Naive thymus-derived CD8-positive, alpha-beta T cell (primary cell): Measurements from ENCODE around the gene THSD4. TPM values are rescaled to one million over a fixed set of nuclear protein-coding genes. Genes with fewer than 3 reads are reported as not detected.

ENCODE experiments used
- ATAC-seq, 2 donors: fragments of 150-1000 bp; cut with Tn5 transposase in 1 of 2; sonication (Bioruptor Pico), chemical (Tn5 transposase) in 1 of 2; 1 replicate in 1 of 2; 2 replicates in 1 of 2; pipeline ENCODE4 v1.10.0; 2021; ENCODE audit warnings: mild to moderate bottlenecking in 2 of 2, moderate library complexity in 2 of 2
- POLR2A ChIA-PET: fragments of 350-600 bp; sonication (Branson Sonifier 250); formaldehyde crosslinking; loops from one replicate; lab custom pipeline; 2021; ENCODE audit warnings: antibody characterized with exemption; lab: Charles Lee
- DNase-seq, 10 donors: peaks; one replicate each; pipeline versions ENCODE4 v3.0.0 to v3.0.0-alpha.2; 2020 to 2022
- H3K27ac Mint-ChIP-seq, 10 donors: one replicate each; pipeline ENCODE4 v1.8.0; 2020 to 2022; ENCODE audit warnings: mild to moderate bottlenecking in 10 of 10, mixed read lengths in 10 of 10, moderate library complexity in 4 of 10, inconsistent platforms in 1 of 10
- H3K27me3 Mint-ChIP-seq, 5 donors: one replicate each; pipeline ENCODE4 v1.8.0; 2021 to 2022; ENCODE audit warnings: mixed read lengths in 5 of 5
- H3K36me3 Mint-ChIP-seq, 3 donors: one replicate each; pipeline ENCODE4 v1.8.0; 2020 to 2022; ENCODE audit warnings: mixed read lengths in 3 of 3, mild to moderate bottlenecking in 2 of 3, inconsistent platforms in 1 of 3
- H3K4me1 Mint-ChIP-seq, 4 donors: one replicate each; pipeline ENCODE4 v1.8.0; 2021 to 2022; ENCODE audit warnings: mixed read lengths in 4 of 4
- H3K4me3 Mint-ChIP-seq, 10 donors: one replicate each; pipeline ENCODE4 v1.8.0; 2020 to 2022; ENCODE audit warnings: mild to moderate bottlenecking in 10 of 10, mixed read lengths in 10 of 10, moderate library complexity in 6 of 10, inconsistent platforms in 1 of 10
- H3K9me3 Mint-ChIP-seq, 9 donors: one replicate each; pipeline ENCODE4 v1.8.0; 2020 to 2022; ENCODE audit warnings: mixed read lengths in 9 of 9, mild to moderate bottlenecking in 3 of 9, inconsistent platforms in 1 of 9, moderate library complexity in 1 of 9
- polyA plus RNA-seq, 3 donors: library from polyadenylated mRNA; unstranded; fragments of 300-500 nt; fragmentation: Illumina TruSeq; gene quantifications; one replicate each; pipeline ENCODE4 v1.2.3, GENCODE V29; 2021
- total RNA-seq, 8 experiments: library from RNA in 2 of 8; stranded (reverse) in 2 of 8; gene quantifications; one replicate each; pipeline ENCODE4 v1.2.3 and lab custom pipeline; 2021 to 2026

THSD4 gene
- total and polyA plus RNA-seq, 5 experiments from 2014 or later, result not detected

- ATAC-seq, result no peak
- DNase-seq, result no peak
- POLR2A ChIA-PET, result no interaction called here
- Mint-ChIP-seq H3K4me3 (no peak overlapping the region), H3K36me3 (no peaks in the 10 kb centered on the region), H3K4me1 (no peaks in the 10 kb centered on the region), H3K9me3 (no peaks in the 10 kb centered on the region), H3K27me3 (peaks cover 17 to 40% (median 32%) of the 10 kb centered on the region in 5 donors), H3K27ac (no peak overlapping the region)
Measured at GRCh38 chr15:71705151-71705550, 589.9 kb downstream of the THSD4 start.

GRCh38 chr15:71706461-71707229 is 591.4 kb downstream of the THSD4 start:
- H3K36me3 Mint-ChIP-seq, result no peaks in the 10 kb centered on the region
- peak overlapping the region in 1 of 10 donors; percentile 10 for H3K27ac Mint-ChIP-seq
- POLR2A ChIA-PET, result no interaction called here
- no peak for ATAC-seq
- H3K27me3 Mint-ChIP-seq, result peaks cover 20 to 40% (median 33%) of the 10 kb centered on the region in 5 donors
- no peak for DNase-seq
- no peak overlapping the region for H3K4me3 Mint-ChIP-seq
- no peaks in the 10 kb centered on the region for H3K4me1 Mint-ChIP-seq
- no peaks in the 10 kb centered on the region for H3K9me3 Mint-ChIP-seq

- DNase-seq (no peak), ATAC-seq (no peak)
- no peaks in the 10 kb centered on the region for H3K4me1 Mint-ChIP-seq
- H3K27ac Mint-ChIP-seq, result no peak overlapping the region
- H3K9me3 Mint-ChIP-seq, result no peaks in the 10 kb centered on the region
- H3K4me3 Mint-ChIP-seq, result no peak overlapping the region
- H3K27me3 Mint-ChIP-seq, result peaks cover 20 to 40% (median 34%) of the 10 kb centered on the region in 5 donors
- H3K36me3 Mint-ChIP-seq, result no peaks in the 10 kb centered on the region
- POLR2A ChIA-PET, result no interaction called here
Measured at GRCh38 chr15:71707230-71708050, 592.2 kb downstream of the THSD4 start.

GRCh38 chr15:71708051-71708429 is 592.8 kb downstream of the THSD4 start:
- Mint-ChIP-seq H3K36me3 (no peaks in the 10 kb centered on the region), H3K27ac (no peak overlapping the region), H3K4me1 (no peaks in the 10 kb centered on the region), H3K27me3 (peaks cover 20 to 40% (median 34%) of the 10 kb centered on the region in 5 donors), H3K4me3 (no peak overlapping the region), H3K9me3 (no peaks in the 10 kb centered on the region)
- DNase-seq (no peak), ATAC-seq (no peak)
- POLR2A ChIA-PET, result no interaction called here

- POLR2A ChIA-PET, result no interaction called here
- peaks cover 22 to 45% (median 33%) of the 10 kb centered on the region in 5 donors for H3K27me3 Mint-ChIP-seq
- no peak overlapping the region for H3K4me3 Mint-ChIP-seq
- H3K9me3 Mint-ChIP-seq, result no peaks in the 10 kb centered on the region
- DNase-seq, result no peak
- no peaks in the 10 kb centered on the region for H3K36me3 Mint-ChIP-seq
- H3K27ac Mint-ChIP-seq, result no peak overlapping the region
- no peaks in the 10 kb centered on the region for H3K4me1 Mint-ChIP-seq
- no peak for ATAC-seq
Measured at GRCh38 chr15:71708741-71709140, 593.5 kb downstream of the THSD4 start.

GRCh38 chr15:71709808-71710418 is 594.6 kb downstream of the THSD4 start:
- ATAC-seq, result no peak

GRCh38 chr15:71712182-71712581 is 596.9 kb downstream of the THSD4 start:
- no peaks in the 10 kb centered on the region for H3K9me3 Mint-ChIP-seq
- H3K27ac Mint-ChIP-seq, result peak overlapping the region in 1 of 10 donors; percentile 1
- ATAC-seq (no peak), DNase-seq (no peak)
- POLR2A ChIA-PET, result no interaction called here
- H3K4me3 Mint-ChIP-seq, result no peak overlapping the region
- no peaks in the 10 kb centered on the region for H3K4me1 Mint-ChIP-seq
- peaks cover 9 to 19% (median 15%) of the 10 kb centered on the region in 5 donors for H3K27me3 Mint-ChIP-seq
- H3K36me3 Mint-ChIP-seq, result no peaks in the 10 kb centered on the region

More at GRCh38 chr15:71709808-71710418, 594.6 kb downstream of the THSD4 start:
- Mint-ChIP-seq H3K36me3 (no peaks in the 10 kb centered on the region), H3K9me3 (no peaks in the 10 kb centered on the region), H3K4me1 (no peaks in the 10 kb centered on the region), H3K27me3 (peaks cover 20 to 39% (median 26%) of the 10 kb centered on the region in 5 donors), H3K4me3 (no peak overlapping the region), H3K27ac (no peak overlapping the region)
- POLR2A ChIA-PET, result no interaction called here
- no peak for DNase-seq

GRCh38 chr15:71713191-71713809 is 598.0 kb downstream of the THSD4 start:
- no peak for DNase-seq
- Mint-ChIP-seq H3K27me3 (peaks cover 7 to 30% (median 13%) of the 10 kb centered on the region in 5 donors), H3K9me3 (no peaks in the 10 kb centered on the region), H3K4me3 (no peak overlapping the region), H3K27ac (no peak overlapping the region), H3K4me1 (no peaks in the 10 kb centered on the region), H3K36me3 (no peaks in the 10 kb centered on the region)
- POLR2A ChIA-PET, result no interaction called here
- no peak for ATAC-seq

GRCh38 chr15:71715914-71716313 is 600.6 kb downstream of the THSD4 start:
- no peak for ATAC-seq
- Mint-ChIP-seq H3K27me3 (peaks cover 4 to 29% (median 10%) of the 10 kb centered on the region in 5 donors), H3K36me3 (no peaks in the 10 kb centered on the region), H3K4me3 (no peak overlapping the region), H3K9me3 (no peaks in the 10 kb centered on the region), H3K4me1 (no peaks in the 10 kb centered on the region), H3K27ac (no peak overlapping the region)
- DNase-seq, result no peak
- POLR2A ChIA-PET, result no interaction called here

GRCh38 chr15:71716990-71717389 is 601.7 kb downstream of the THSD4 start:
- POLR2A ChIA-PET, result no interaction called here
- no peak for ATAC-seq
- no peaks in the 10 kb centered on the region for H3K4me1 Mint-ChIP-seq

GRCh38 chr15:71718116-71718910 is 603.0 kb downstream of the THSD4 start:
- POLR2A ChIA-PET, result no interaction called here
- no peak for DNase-seq
- H3K4me1 Mint-ChIP-seq, result no peaks in the 10 kb centered on the region

More at GRCh38 chr15:71716990-71717389, 601.7 kb downstream of the THSD4 start:
- H3K27me3 Mint-ChIP-seq, result peaks cover 6 to 29% (median 10%) of the 10 kb centered on the region in 5 donors
- DNase-seq, result no peak
- H3K36me3 Mint-ChIP-seq, result no peaks in the 10 kb centered on the region
- no peak overlapping the region for H3K4me3 Mint-ChIP-seq
- no peak overlapping the region for H3K27ac Mint-ChIP-seq
- no peaks in the 10 kb centered on the region for H3K9me3 Mint-ChIP-seq

GRCh38 chr15:71723344-71723743 is 608.1 kb downstream of the THSD4 start:
- Mint-ChIP-seq H3K27ac (no peak overlapping the region), H3K4me1 (no peaks in the 10 kb centered on the region), H3K27me3 (peaks cover 5 to 16% (median 9%) of the 10 kb centered on the region in 5 donors), H3K9me3 (no peaks in the 10 kb centered on the region), H3K4me3 (no peak overlapping the region), H3K36me3 (no peaks in the 10 kb centered on the region)
- DNase-seq, result no peak
- ATAC-seq, result no peak
- POLR2A ChIA-PET, result no interaction called here

More at GRCh38 chr15:71718116-71718910, 603.0 kb downstream of the THSD4 start:
- peaks cover 6 to 30% (median 8%) of the 10 kb centered on the region in 5 donors for H3K27me3 Mint-ChIP-seq
- H3K27ac Mint-ChIP-seq, result no peak overlapping the region
- H3K36me3 Mint-ChIP-seq, result no peaks in the 10 kb centered on the region
- H3K9me3 Mint-ChIP-seq, result no peaks in the 10 kb centered on the region
- H3K4me3 Mint-ChIP-seq, result no peak overlapping the region
- ATAC-seq, result no peak
